ENCODE data around the gene MTHFD2L. TPM values are rescaled to one million over a fixed set of nuclear protein-coding genes. Genes with fewer than 3 reads are reported as not detected.

Gene MTHFD2L
- total and polyA plus RNA-seq, 2 donors (not counting 3 experiments of a cell fraction or from before 2014, with no cell fraction given) = 6.9 to 15.2 TPM

DNA sequence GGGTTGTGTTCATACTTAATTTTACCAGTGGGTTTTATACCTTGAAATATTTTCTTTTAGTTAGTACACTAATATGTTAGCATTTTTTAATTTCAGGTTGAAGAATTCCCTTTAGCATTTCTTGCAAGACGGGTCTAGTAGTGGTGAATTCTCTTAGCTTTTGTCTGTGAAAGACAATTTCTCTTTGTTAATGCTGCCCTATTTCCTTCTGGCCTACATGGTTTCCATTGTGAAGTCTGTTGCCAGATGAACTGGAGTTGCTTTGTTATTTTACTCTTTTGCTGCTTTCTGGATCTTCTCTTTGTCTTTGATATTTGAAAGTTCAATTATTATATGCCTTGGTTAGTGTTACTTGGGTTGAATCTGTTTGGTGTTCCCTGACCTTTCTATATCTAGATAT lies 25.0 kb upstream of the MTHFD2L start:
- Histone ChIP-seq H3K9ac (replicated peaks; ENCODE audit: extremely low read depth, insufficient read depth, low read length) (no peak overlapping the region), H3K9me3 (replicated peaks; ENCODE audit: control insufficient read depth, insufficient read depth, low read length) (no peaks in the 10 kb centered on the region), H2AFZ (ENCODE audit: low read depth, low read length) (peak overlapping the region; percentile 44), H3K27me3 (ENCODE audit: control insufficient read depth in 2 of 2, insufficient read depth in 2 of 2, low read length in 2 of 2) (no peaks in the 10 kb centered on the region), H3K4me1 (ENCODE audit: control insufficient read depth, extremely low read depth, insufficient read depth, low read length) (no peaks in the 10 kb centered on the region), H3K9me1 (replicated peaks; ENCODE audit: control insufficient read depth, extremely low read depth, insufficient read depth, low read length) (no peaks in the 10 kb centered on the region), H4K20me1 (replicated peaks; ENCODE audit: control insufficient read depth, extremely low read depth, insufficient read depth, low read length) (no peaks in the 10 kb centered on the region), H3K36me3 (ENCODE audit: control insufficient read depth in 2 of 2, extremely low read depth in 1 of 2, insufficient read depth in 2 of 2, low read length in 2 of 2) (no peaks in the 10 kb centered on the region), H3K4me3 (replicated peaks in 1 of 3; ENCODE audit: insufficient read depth in 1 of 3, low read depth in 1 of 3, low read length in 3 of 3) (no peak overlapping the region), H3K27ac (ENCODE audit: insufficient read depth, low read depth, low read length) (no peak overlapping the region), H3K4me2 (ENCODE audit: insufficient read depth, low read length) (no peak overlapping the region), H3K79me2 (ENCODE audit: control insufficient read depth, insufficient read depth, low read length) (no peaks in the 10 kb centered on the region)
- no peak for FAIRE-seq
- ChIA-PET CTCF (interaction anchor here (1.0 to 4.9 kb wide), 14 partner anchors 23 to 791 kb away, joined by 3 to 95 read pairs (median 35); partner anchors contain the start of genes CXCL2, CXCL3 and CXCL5), POLR2A (no interaction called here)
- dilution Hi-C loops (cut with MboI; ENCODE audit: extremely low pct_ligation_motif_present, low sequenced_read_pairs) = no loop called here
- no peak for DNase-seq (ENCODE audit: low read depth, low spot score)
- no TSS peak for BruUV-seq (replicated peaks)
- intact Hi-C loops (cut with micrococcal nuclease) = loop anchor here (5.0 kb wide), 1 partner anchor 791 kb away; no protein-coding TSS in a partner anchor
- TF ChIP-seq EZH2 (IDR thresholded peaks at IDR 0.05; ENCODE audit: borderline replicate concordance, low read depth, low read length, severe bottlenecking) (no peak), JUN (IDR thresholded peaks at IDR 0.05; ENCODE audit: borderline replicate concordance, insufficient read depth, insufficient read length, low read depth) (no peak), POLR2AphosphoS5 (IDR thresholded peaks at IDR 0.05; ENCODE audit: insufficient read depth, low read depth, low read length) (no peak), FOS (IDR thresholded peaks at IDR 0.05; ENCODE audit: borderline replicate concordance, insufficient read depth, low read length) (no peak), GATA2 (IDR thresholded peaks at IDR 0.05; ENCODE audit: insufficient read depth, insufficient read length, low read depth, low read length) (no peak), POLR2A (IDR thresholded peaks at IDR 0.05; ENCODE audit: low read depth, low read length) (no peak)
- TF ChIP-seq, protein P1, sequence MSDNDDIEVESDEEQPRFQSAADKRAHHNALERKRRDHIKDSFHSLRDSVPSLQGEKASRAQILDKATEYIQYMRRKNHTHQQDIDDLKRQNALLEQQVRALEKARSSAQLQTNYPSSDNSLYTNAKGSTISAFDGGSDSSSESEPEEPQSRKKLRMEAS (IDR thresholded peaks at IDR 0.05; ENCODE audit: insufficient read depth, insufficient read length) = no peak
